ENCODE data around the gene CD55.
A peak's percentile ranks its signal among the peaks of the same experiment; 100 is the strongest.

CD55 gene, protein sequence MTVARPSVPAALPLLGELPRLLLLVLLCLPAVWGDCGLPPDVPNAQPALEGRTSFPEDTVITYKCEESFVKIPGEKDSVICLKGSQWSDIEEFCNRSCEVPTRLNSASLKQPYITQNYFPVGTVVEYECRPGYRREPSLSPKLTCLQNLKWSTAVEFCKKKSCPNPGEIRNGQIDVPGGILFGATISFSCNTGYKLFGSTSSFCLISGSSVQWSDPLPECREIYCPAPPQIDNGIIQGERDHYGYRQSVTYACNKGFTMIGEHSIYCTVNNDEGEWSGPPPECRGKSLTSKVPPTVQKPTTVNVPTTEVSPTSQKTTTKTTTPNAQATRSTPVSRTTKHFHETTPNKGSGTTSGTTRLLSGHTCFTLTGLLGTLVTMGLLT

DNA sequence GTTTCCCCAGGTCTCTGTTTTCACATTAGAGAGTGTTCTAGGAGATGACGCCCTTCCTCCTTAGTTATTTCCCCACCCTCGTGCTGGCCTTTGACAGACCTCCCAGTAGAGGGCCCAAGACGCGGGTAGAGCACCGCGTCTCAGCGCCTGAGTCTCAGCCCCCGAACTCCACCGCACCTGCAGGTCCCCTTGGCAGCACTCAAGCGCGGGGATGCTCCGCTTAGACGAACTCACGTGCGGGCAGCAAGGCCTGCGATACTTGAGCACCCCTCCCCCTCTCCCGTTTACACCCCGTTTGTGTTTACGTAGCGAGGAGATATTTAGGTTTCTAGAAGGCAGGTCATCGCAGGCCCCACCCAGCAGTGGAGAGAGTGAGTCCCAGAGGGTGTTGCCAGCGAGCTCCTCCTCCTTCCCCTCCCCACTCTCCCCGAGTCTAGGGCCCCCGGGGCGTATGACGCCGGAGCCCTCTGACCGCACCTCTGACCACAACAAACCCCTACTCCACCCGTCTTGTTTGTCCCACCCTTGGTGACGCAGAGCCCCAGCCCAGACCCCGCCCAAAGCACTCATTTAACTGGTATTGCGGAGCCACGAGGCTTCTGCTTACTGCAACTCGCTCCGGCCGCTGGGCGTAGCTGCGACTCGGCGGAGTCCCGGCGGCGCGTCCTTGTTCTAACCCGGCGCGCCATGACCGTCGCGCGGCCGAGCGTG, at the start of gene CD55:
Gene CD55 (plus strand): TSS at position 600 of the 711 bp plus-strand sequence. CDS start 88 bp downstream, at position 688.
- peak; percentile 97 for DNase-seq

DNA sequence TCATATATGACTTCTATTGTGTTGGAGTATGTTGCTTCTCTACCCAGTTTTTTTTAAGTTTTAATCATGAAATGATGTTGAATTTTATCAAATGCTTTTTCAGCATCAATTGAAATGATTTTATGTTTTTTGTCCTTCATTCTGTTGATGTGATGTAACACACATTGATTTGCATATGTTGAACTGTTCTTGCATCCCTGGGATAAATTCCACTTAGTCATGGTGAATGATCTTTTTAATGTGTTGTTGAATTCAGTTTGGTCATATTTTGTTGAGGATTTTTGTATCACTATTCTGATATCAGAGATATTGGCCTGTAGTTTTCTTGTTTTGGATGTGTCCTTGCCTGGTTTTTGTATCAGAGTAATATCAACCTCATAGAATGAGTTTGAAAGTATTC, 46.6 kb upstream of the CD55 start:
- DNase-seq = no peak

DNA sequence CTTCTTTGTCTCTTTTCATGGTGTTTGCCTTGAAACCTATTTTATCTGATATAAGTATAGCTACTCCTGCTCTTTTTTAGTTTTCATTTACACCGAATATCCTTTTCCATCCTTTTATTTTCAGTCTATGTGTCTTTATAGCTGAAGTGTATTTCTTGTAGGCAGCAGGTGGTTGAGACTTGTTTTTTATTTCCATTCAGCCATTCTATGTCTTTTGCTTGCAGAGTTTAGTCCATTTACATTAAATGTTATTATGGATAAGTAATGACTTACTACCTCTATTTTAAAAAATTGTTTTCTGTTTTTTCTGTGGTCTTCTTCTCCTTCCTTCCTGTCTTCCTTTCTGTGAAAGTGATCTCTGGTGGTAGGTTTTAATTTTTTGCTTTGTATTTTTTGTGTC, 45.0 kb upstream of the CD55 start:
- DNase-seq = no peak

DNA sequence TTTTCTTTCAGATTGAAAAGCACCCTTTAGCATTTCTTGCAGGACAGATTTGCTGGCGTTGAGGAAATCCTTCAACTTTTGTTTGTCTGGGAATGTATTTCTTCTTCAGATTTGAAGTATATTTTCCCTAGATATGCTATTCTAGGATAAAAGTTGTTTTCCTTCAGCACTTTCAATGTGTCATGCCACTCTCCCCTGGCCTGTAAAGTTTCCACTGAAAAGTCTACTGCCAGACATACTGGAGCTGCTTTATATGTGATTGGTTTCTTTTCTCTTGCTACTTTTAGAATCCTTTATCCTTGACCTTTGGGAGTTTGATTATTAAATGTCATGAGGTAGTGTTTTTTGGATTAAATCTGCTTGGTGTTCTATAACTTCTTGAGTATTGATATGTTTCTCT, 44.2 kb upstream of the CD55 start:
- DNase-seq = no peak

DNA sequence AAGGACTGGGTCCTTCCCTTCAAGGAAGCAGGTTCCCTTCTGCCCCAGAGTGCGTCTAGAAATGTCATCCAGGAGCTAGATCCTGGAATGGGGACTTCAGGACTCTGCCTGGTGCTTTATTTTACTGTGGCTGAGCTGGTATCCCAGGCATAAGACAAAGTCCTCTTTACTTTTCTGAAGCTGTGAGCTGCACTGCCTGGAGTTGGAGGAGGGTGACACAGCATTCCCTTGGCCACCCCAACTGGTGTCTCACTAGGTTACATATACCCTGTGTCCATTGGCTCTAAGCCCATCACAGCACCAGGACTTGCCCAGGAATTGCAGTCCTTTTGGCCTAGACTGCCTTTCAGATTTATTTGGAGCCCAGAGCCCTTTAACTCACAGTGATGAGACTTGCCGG, 41.8 kb upstream of the CD55 start:
- DNase-seq = no peak

DNA sequence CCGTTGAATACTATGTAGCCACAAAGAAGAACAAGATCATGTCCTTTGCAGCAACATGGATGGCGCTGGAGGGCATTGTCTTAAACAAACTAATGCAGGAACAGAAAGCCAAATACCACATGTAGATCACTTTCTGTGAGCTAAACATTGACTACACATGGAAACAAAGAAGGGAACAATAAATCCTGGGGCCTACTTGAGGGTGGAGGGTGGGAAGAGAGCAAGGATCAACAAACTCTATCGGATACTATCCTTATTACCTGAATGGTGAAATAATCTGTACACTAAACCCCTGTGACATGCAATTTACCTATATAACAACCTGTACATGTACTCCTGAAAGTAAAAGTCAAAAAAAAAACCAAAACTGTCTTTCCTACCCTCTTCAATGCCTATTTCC, 40.8 kb upstream of the CD55 start:
- no peak for DNase-seq

DNA sequence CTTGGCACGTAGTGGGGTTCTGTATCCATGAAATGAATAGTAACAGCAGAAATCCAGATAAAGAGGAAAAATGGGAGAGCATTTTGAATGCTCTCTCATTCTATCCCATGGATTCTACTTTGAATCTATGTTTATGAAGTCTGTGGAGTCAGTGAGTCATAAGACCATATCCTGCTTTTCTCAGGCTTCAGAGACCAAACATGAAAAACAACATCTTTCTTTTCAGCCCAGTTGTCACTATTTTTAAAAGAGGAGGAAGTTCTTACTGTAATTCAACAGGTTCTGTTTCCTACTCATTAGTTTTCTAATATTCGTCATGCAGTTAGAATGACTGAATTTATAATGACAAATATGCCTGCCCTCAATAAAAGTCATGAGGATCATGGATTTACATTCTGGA, 39.4 kb upstream of the CD55 start:
- no peak for DNase-seq

DNA sequence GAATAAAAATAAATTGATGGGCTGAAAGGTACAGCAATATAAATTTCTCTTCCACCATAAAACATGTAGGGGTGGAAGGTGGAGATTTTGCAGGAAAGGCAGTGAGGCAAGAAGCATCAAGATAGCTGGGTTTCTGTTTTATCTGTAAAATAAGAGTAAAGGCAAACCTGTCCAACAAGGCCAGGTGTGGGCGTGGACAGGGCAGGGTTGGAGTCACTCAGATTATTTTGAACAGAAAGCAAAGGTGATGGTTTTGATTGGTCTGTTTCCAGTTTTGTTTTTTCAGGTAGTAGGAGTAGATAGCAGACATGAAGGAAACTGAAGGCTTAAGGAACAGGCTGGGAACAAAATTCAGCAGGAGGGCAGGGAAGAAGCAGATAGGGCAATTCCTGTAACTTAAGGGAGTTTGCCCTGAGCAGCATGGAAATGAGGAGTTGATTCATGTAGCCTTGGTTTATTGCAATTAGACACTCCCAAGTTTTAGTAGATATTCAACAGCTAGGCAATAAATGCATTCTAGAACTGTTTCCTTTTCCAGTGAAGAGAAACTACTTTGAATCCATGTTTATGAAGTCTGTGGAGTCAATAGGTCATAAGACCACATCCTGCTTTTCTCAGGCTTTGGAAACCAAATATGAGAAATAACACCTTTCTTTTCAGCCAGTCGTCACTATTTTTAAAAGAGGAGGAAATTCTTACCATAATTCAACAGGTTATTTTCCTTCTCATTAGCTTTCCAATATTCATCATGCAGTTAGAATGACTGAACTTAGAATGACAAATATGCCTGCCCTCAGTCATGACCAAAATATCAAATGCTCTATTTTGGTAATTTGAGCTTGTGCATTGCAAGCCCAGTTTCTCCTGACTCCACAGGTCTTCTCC, 38.7 kb upstream of the CD55 start:
- DNase-seq = no peak

DNA sequence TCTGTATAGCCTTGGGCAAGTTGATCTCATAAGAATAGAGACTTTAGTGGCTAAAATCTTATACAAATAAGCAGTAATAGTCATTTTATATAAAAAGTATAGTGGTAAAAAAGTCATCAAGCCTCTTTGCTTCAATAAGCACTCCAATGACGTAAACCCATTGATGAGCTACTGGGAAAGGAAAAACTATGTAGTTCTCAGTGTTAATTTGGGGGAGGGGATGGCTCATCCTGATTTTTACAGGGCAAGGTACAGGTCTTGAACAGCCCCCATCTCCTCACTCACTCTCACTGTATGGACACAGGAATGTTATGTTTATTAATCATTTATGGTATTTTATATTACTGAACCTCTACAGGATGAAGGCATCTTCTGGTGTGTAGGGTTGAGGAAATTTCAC, 38.1 kb upstream of the CD55 start:
- DNase-seq = no peak

DNA sequence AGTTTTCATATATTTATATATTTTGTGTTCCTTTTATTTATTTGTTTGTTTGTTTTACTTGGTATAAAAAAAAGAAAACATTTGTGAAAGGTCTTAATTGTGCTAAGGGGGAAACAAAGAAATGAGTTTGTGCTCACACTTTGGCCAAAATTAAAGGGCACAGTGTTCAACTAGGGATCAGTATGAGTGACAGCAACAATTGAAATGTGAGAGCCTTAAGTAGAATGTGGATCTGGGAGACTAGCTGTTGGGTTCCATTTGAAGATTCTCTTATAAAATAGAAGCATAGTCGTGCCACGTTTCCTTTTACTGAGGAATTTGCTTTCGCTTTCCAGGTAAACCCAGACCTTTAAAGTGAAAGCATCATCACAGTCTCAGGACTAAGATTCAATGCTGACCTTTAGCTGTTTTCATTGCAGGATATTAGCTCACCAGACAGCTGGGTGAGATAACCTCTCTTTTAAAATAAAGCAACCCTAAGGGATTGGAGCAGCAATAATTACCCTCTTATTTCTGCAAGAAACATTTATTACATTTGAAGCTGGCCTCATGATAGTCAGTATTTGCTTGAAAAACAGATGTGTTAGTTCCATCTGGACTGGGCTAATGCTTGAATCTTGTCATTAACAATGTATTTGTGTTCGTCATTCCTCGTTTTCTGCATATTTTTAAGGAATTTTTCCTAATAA, 37.1 kb upstream of the CD55 start:
- no peak for DNase-seq

DNA sequence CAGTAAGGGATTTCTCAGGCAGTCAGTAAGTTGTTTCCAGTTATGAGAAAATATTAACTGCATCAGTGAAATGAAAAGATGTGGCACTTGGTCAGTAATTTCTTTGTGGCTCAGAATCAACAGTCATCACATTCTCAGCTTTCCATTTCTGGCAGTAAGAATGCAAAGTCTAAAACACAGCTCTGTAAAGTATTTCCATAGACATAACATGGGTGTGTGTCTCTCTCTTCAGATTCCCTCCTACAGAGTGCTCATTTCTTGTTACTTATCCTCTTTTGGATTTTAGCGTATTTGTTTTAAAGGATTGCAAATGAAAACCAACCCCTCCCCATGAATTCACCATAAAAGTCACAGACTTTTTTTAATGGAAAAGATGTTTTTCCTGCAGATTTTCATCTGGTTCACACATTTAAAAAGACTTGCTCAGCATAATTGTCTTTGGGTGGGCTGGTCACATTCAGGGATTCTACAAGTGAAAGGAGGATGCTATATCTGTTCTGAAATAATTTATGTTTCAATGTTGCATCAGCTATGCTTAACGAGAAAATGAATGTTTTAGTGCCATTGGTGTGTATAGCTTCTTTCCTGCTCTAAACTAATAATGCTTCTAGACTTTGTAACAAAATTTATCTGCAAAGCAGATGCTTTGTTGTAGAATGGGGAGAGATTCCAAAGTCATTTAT, 34.6 kb upstream of the CD55 start:
- DNase-seq = no peak

DNA sequence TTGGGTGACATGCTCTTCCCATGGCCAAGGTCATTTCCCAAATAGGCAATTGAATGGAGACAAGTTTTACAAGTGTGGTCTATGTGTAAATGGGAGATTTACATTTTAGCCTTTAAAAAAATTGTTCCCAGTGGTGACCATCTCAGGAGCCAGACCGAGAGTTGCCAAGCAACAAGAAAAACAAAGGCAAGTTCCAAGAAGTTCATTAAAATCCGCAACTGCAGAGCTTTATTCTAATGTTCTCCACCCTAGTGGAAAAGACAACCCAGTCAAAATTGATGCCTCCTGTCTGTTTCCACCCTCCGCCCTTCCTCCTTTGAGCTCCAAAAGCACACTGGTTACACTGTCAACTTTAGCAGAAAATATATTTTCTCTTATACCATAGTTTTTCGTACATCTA, 33.2 kb upstream of the CD55 start:
- DNase-seq = no peak

DNA sequence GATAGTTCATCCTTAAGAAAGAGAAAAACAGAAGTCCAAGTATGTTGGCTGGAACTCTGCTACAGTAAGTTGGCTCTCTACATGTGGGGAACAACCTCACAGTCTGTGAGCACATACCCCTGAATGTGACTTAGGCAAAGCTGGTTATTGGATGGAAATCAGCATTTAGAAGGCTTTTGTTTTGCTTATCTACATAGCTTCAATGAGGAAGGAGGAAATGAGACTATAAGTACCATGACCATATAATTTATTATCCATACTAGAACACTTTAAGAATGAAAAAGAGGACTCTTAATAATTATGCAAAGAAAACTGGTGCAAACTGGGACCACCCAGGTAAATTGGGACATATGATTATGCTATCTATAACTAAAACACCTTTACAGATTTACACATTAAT, 31.7 kb upstream of the CD55 start:
- no peak for DNase-seq

DNA sequence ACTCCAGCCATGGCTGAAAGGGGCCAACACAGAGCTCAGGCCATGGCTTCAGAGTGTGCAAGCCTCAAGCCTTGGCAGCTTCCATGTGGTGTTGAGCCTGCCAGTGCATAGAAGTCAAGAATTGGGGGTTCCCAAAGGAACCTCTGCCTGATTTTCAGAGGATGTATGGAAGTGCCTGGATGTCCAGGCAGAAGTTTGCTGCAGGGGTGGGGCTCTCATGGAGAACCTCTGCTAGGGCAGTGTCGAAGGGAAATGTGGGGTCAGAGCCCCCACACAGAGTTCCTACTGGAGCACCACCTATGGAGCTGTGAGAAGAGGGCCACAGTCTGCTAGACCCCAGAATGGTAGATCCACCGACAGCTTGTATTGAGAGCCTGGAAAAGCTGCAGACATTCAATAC, 29.8 kb upstream of the CD55 start:
- DNase-seq = no peak

DNA sequence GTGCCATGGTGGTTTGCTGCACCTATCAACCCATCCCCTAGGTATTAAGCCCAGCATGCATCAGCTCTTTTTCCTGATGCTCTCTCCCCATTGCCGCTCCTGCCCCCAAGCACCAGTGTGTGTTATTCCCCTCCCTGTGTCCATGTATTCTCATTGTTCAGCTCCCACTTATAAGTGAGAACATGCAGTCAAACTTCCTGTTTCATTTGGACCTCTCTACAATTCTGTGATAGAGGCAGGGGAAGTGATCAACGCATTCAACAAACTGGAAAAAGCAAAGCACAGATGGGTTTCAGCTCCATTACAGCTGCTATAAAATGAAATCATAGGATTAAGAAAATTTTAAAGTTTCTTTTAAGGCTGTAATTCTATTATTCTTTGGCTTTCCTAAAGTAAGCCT, 23.3 kb upstream of the CD55 start:
- no peak for DNase-seq

DNA sequence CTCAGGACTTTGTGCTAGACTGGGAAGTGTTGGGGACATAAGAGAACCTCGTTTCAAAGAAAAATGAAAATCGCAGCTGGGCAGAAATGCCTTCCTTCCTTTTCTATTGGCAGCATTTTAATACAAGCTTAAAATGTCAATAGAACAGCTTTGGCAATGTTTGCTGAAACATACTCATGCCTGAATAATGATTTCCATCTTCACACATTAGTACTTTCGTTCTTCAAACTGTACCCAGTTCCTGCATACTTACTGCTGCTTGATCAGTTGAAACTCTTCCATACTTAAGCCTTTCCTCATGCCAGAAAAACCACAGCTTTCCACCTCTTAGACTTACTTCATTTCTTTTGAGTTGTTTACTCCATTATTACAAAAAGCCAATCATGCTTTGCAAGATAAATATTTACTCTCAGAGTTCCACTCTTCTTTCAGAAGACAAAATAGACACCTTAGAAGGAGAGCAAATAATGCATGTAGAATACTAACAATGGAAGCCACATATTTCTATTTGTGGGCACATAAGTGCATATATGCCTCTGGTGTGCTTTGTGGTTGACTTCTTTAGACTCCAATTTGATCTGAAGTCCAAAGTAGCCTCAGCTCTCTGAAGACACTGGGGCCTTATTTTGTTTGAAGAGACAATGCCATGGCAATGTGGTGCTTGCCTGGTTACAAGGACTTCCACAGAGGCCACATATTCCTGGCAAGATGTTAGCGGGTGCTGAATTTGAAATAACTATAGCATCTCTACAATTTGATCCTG, 22.7 kb upstream of the CD55 start:
- no peak for DNase-seq

DNA sequence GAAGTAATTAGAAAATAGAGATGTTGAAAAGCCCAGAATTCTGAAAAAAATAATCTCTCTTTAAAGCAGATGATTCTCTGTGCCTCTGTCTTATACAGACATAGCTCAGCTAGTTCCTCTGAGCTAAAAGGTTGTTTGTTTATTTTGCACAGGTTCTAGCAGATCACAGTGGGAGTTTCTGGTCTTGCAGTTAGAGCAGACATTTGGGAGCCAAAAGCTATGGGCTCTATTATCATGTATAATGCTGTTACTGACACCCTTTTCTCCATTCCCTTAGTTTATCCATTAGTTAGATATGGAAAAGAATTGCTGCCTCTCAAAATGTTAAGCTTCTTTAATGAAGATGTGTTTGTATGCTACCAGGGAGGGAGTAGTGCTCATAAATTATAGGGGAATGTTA, 20.5 kb upstream of the CD55 start:
- no peak for DNase-seq

DNA sequence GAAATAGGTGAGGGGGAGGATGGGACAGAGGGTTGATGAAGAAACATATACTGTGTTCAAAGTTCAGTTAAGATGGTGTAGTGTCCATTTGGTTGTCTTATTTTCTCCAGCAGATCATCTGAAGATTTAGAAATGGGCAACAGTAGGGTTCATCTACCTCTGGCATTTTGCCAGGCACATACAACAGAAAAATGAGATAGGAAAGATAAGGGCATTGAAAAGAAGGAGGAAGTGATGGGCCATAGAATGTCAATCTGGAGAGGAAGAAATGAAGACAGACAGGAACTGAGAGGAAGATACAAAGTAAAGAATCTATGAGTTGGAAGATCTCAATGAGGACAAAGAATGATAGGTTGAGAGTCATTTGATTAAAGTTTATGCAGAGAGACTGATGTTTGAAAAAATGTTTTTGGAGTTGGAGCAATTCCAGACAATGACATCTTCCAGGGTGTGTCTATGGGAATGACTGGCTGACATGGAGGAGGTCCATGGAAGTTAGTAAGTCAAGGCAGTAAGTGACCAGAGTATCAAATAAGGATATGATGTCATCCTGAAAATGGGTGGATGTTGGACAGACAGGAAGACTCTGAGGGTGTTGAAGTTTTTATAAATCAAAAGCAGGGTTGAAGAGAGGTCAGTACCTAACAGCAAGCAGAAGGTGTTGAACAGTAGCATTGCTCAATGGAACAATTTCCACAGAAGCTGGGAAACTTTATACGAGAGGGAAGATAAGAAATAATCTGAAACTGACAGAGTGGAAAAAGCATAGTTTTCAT, 18.7 kb upstream of the CD55 start:
- no peak for DNase-seq

DNA sequence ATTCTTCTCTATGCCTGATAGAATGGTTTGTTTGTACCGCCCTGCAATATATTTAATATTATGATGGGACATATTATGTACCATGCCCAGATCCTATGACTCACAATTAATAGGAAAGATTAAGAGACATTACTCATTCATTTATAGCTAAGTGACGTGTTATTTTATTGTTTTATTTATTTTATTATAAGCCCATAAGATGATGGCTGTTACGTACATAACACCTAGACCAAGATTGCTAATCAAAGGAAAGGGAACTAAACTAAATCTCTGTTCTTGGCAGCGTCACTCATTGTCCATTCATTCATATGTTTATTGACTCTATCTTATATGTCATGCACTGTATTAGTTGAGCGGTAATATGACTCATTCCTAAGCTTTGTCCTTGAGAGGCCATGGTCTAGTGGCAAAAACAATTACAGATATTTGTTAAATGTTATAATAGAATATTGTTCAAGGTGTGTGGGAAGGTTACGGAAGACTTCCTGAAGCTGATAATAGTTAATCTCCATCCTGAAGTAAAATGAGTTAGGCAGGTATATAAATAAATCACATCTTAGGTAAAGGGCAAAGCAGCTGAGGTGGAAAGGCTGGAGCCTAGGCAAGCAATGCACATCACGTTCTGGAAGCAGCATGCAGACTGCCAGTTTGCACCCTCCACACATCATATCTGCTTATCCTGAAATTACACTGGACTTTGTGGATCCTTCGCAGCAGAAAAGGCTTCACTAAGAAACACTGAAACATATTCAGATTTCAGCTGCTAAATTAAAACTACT, 16.6 kb upstream of the CD55 start:
- no peak for DNase-seq

DNA sequence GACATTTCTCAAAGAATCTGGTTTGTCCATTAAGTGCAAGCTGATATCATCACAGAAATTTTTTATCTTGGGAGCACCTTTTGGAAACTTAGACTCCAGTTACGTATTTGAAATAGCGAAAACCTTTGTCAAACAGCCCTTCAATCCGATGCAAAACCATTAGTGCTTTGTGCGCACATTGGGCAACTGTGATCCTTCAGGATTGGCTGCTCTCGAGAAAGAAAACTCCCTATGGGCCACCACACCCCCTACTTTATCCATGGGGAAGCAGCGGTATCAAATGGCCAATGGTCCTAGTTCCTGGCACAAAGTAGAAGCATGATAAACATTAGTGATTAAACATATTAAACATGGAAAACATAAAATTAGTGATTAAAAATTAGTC, 16.0 kb upstream of the CD55 start:
- no peak for DNase-seq
